ENCODE results near the gene SLC22A12.
A peak's percentile ranks its signal among the peaks of the same experiment; 100 is the strongest.

SLC22A12 gene

GRCh38 chr11:64568584-64569140 is 22.4 kb upstream of the SLC22A12 start:
- no peaks in the 10 kb centered on the region for H3K9me3 ChIP-seq (ENCODE audit: severe bottlenecking)
- no peak for DNase-seq
- H3K36me3 ChIP-seq: no peaks in the 10 kb centered on the region
- no peak overlapping the region for H3K4me3 ChIP-seq (ENCODE audit: low read depth, low read length)
- no peak overlapping the region for H3K27ac ChIP-seq
- TF ChIP-seq CTCF (IDR thresholded peaks at IDR 0.05; ENCODE audit: low read depth, low read length): no peak
- no peaks in the 10 kb centered on the region for H3K27me3 ChIP-seq (ENCODE audit: insufficient read depth, low read depth, severe bottlenecking)

GRCh38 chr11:64569300-64569970 is 21.6 kb upstream of the SLC22A12 start:
- no peak for DNase-seq
- no peaks in the 10 kb centered on the region for H3K36me3 ChIP-seq
- no peaks in the 10 kb centered on the region for H3K27me3 ChIP-seq (ENCODE audit: insufficient read depth, low read depth, severe bottlenecking)
- no peak overlapping the region for H3K4me3 ChIP-seq (ENCODE audit: low read depth, low read length)
- no peak for TF ChIP-seq CTCF (IDR thresholded peaks at IDR 0.05; ENCODE audit: low read depth, low read length)
- no peaks in the 10 kb centered on the region for H3K9me3 ChIP-seq (ENCODE audit: severe bottlenecking)
- H3K27ac ChIP-seq: no peak overlapping the region

- no peak for TF ChIP-seq CTCF (IDR thresholded peaks at IDR 0.05; ENCODE audit: low read depth, low read length)
- H3K9me3 ChIP-seq (ENCODE audit: severe bottlenecking): no peaks in the 10 kb centered on the region
- H3K27me3 ChIP-seq (ENCODE audit: insufficient read depth, low read depth, severe bottlenecking): no peaks in the 10 kb centered on the region
- no peaks in the 10 kb centered on the region for H3K36me3 ChIP-seq
- no peak overlapping the region for H3K4me3 ChIP-seq (ENCODE audit: low read depth, low read length)
- no peak overlapping the region for H3K27ac ChIP-seq
- no peak for DNase-seq
Measured at GRCh38 chr11:64570341-64570740, 20.7 kb upstream of the SLC22A12 start.

GRCh38 chr11:64571050-64571409 is 20.0 kb upstream of the SLC22A12 start:
- Histone ChIP-seq H3K4me3 (ENCODE audit: low read depth, low read length) (no peak overlapping the region), H3K27me3 (ENCODE audit: insufficient read depth, low read depth, severe bottlenecking) (no peaks in the 10 kb centered on the region), H3K27ac (no peak overlapping the region), H3K36me3 (no peaks in the 10 kb centered on the region), H3K9me3 (ENCODE audit: severe bottlenecking) (no peaks in the 10 kb centered on the region)
- TF ChIP-seq CTCF (IDR thresholded peaks at IDR 0.05; ENCODE audit: low read depth, low read length): no peak
- DNase-seq: no peak

GRCh38 chr11:64571410-64572091 is 19.5 kb upstream of the SLC22A12 start:
- Histone ChIP-seq H3K27me3 (ENCODE audit: insufficient read depth, low read depth, severe bottlenecking) (no peaks in the 10 kb centered on the region), H3K36me3 (no peaks in the 10 kb centered on the region), H3K9me3 (ENCODE audit: severe bottlenecking) (no peaks in the 10 kb centered on the region), H3K27ac (peak overlapping the region; percentile 32), H3K4me3 (ENCODE audit: low read depth, low read length) (no peak overlapping the region)
- peak; percentile 80 for DNase-seq
- TF ChIP-seq CTCF (IDR thresholded peaks at IDR 0.05; ENCODE audit: low read depth, low read length): no peak

All from WERI-Rb-1 (cell line).